ENCODE measurements around the gene NOL12. TPM values are rescaled to one million over a fixed set of nuclear protein-coding genes. Genes with fewer than 3 reads are reported as not detected.

NOL12 gene
- total RNA-seq, 1 donor from 2014 or later, result 18.1 TPM

DNA sequence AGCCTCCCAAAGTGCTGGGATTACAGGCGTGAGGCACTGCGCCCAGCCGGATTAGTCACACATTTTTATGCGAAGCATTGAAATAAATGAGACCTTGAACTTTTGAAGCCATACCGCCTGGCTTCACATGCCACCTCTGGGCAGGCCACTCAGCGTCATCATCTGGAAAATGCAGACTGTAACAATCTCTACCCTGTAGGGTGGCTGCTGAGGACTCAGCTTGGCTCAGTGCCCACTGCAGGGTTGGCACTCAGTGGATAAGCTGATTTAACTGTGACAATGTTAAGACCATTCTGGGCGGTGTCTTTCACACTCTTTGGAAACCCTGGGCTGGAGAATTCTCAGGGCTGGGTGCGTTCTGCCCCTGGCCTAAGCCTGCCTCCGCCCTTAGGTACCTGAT, 38.2 kb upstream of the NOL12 start:
- Histone ChIP-seq H4K20me1 (ENCODE audit: insufficient read depth, low read length) (peaks cover 6% of the 10 kb centered on the region), H3K79me2 (ENCODE audit: insufficient read depth, low read length) (no peaks in the 10 kb centered on the region), H3K27ac (ENCODE audit: low read depth, low read length) (no peak overlapping the region), H3K4me3 (ENCODE audit: insufficient read depth, low read depth, low read length) (no peak overlapping the region), H3K9ac (ENCODE audit: low read length) (no peak overlapping the region), H3K9me3 (ENCODE audit: insufficient read depth, low read depth, low read length) (no peaks in the 10 kb centered on the region), H3K4me2 (ENCODE audit: low read length) (no peak overlapping the region), H3K4me1 (ENCODE audit: insufficient read depth, low read length) (no peaks in the 10 kb centered on the region), H3K27me3 (ENCODE audit: insufficient read depth, low read length) (no peaks in the 10 kb centered on the region), H3K36me3 (ENCODE audit: insufficient read depth, low read length) (peaks cover 6% of the 10 kb centered on the region), H2AFZ (ENCODE audit: low read depth, low read length) (no peak overlapping the region)
- TF ChIP-seq, protein P1, sequence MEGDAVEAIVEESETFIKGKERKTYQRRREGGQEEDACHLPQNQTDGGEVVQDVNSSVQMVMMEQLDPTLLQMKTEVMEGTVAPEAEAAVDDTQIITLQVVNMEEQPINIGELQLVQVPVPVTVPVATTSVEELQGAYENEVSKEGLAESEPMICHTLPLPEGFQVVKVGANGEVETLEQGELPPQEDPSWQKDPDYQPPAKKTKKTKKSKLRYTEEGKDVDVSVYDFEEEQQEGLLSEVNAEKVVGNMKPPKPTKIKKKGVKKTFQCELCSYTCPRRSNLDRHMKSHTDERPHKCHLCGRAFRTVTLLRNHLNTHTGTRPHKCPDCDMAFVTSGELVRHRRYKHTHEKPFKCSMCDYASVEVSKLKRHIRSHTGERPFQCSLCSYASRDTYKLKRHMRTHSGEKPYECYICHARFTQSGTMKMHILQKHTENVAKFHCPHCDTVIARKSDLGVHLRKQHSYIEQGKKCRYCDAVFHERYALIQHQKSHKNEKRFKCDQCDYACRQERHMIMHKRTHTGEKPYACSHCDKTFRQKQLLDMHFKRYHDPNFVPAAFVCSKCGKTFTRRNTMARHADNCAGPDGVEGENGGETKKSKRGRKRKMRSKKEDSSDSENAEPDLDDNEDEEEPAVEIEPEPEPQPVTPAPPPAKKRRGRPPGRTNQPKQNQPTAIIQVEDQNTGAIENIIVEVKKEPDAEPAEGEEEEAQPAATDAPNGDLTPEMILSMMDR (IDR thresholded peaks at IDR 0.05; ENCODE audit: insufficient read depth, low read depth, low read length), result no peak
- TF ChIP-seq EZH2 (IDR thresholded peaks at IDR 0.05; ENCODE audit: insufficient read depth, low read length), result no peak
- no peak overlapping the region for H3K4me3 Mint-ChIP-seq (ENCODE audit: unreplicated experiment)
- H3K36me3 Mint-ChIP-seq (ENCODE audit: low read depth, unreplicated experiment), result peaks cover 17% of the 10 kb centered on the region
- FAIRE-seq (no peak), DNase-seq (ENCODE audit: low read depth) (peak; percentile 74)
- H3K27me3 Mint-ChIP-seq (ENCODE audit: low read depth, unreplicated experiment), result no peaks in the 10 kb centered on the region
- peaks cover 5% of the 10 kb centered on the region for H3K4me1 Mint-ChIP-seq (ENCODE audit: low read depth, unreplicated experiment)
- H3K27ac Mint-ChIP-seq (ENCODE audit: unreplicated experiment), result no peak overlapping the region
- no peaks in the 10 kb centered on the region for H3K9me3 Mint-ChIP-seq (ENCODE audit: unreplicated experiment)

DNA sequence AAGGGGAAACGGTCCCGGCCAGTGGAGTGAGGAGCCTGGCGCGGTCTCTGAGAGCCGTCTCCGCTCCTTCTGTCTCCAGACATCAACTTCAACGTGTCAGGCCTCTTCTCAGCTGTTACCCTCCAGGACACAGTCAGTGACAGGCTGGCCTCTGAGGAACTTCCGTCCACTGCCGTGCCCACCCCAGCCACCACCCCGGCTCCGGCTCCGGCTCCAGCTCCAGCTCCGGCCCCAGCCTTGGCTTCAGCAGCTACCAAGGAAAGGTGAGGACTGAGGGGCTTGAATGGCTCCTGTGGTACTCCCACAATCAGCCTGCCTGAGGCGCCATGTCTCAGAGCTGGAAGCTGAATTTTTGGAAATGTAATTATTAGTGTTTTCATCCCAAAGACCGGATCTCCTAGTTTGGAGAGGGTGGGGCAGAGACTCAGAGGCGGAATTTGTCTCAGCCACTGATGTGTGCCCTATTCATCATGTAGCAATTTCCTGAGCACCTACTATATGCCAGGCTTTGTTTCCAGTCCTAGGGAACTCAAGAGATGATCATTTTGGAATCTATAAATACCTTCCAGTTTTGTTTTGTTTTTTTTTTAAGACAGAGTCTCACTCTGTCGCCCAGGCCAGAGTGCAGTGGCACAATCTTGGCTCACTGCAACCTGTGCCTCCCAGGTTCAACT, 35.5 kb upstream of the NOL12 start:
- Histone ChIP-seq H3K36me3 (ENCODE audit: insufficient read depth, low read length) (peaks cover 6% of the 10 kb centered on the region), H3K9ac (ENCODE audit: low read length) (no peak overlapping the region), H3K4me2 (ENCODE audit: low read length) (no peak overlapping the region), H2AFZ (ENCODE audit: low read depth, low read length) (no peak overlapping the region), H3K27me3 (ENCODE audit: insufficient read depth, low read length) (no peaks in the 10 kb centered on the region), H3K4me1 (ENCODE audit: insufficient read depth, low read length) (no peaks in the 10 kb centered on the region), H3K9me3 (ENCODE audit: insufficient read depth, low read depth, low read length) (no peaks in the 10 kb centered on the region), H3K4me3 (ENCODE audit: insufficient read depth, low read depth, low read length) (no peak overlapping the region), H3K79me2 (ENCODE audit: insufficient read depth, low read length) (no peaks in the 10 kb centered on the region), H4K20me1 (ENCODE audit: insufficient read depth, low read length) (no peaks in the 10 kb centered on the region), H3K27ac (ENCODE audit: low read depth, low read length) (no peak overlapping the region)
- Mint-ChIP-seq H3K4me1 (ENCODE audit: low read depth, unreplicated experiment) (no peaks in the 10 kb centered on the region), H3K36me3 (ENCODE audit: low read depth, unreplicated experiment) (peaks cover 14% of the 10 kb centered on the region), H3K27me3 (ENCODE audit: low read depth, unreplicated experiment) (no peaks in the 10 kb centered on the region), H3K27ac (ENCODE audit: unreplicated experiment) (no peak overlapping the region), H3K9me3 (ENCODE audit: unreplicated experiment) (no peaks in the 10 kb centered on the region), H3K4me3 (ENCODE audit: unreplicated experiment) (no peak overlapping the region)
- TF ChIP-seq, protein P1 (IDR thresholded peaks at IDR 0.05; ENCODE audit: insufficient read depth, low read depth, low read length), result no peak
- TF ChIP-seq EZH2 (IDR thresholded peaks at IDR 0.05; ENCODE audit: insufficient read depth, low read length), result no peak
- no peak for FAIRE-seq
- DNase-seq (ENCODE audit: low read depth), result no peak

DNA sequence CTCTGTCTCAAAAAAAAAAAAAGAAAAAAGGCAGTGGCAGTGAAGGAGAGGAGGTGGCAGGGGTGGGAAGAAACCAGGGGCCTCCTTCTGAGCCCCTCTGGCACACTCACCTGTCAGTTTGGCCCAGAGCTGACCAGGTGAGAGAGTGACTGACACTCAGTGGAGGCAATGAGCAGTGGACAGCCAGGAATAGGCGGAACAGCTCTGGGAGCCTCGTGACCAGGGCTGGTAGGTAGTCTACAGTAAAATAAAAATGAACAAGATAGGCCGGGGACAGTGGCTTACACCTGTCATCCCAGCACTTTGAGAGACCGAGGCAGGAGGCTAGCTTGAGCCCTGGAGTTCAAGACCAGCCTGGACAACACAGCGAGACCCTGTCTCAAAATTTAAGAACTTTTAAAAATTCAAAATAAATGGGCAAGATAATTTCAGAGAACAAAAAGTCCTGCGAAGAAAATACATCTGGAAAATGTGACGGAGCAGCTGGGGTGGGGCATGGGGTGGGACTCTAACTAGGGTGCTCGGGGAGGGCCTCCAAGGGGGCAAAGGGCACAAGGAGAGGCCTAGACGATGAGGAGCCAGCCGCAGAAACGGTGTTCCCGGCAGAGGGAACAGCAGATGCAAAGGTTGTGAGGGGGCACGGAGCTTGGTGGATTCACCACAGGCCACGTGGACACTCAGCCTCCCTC, 31.4 kb upstream of the NOL12 start:
- no peaks in the 10 kb centered on the region for H3K9me3 ChIP-seq (ENCODE audit: insufficient read depth, low read depth, low read length)
- DNase-seq (ENCODE audit: low read depth) (no peak), FAIRE-seq (no peak)
- Mint-ChIP-seq H3K27me3 (ENCODE audit: low read depth, unreplicated experiment) (no peaks in the 10 kb centered on the region), H3K4me1 (ENCODE audit: low read depth, unreplicated experiment) (peaks cover 2% of the 10 kb centered on the region), H3K36me3 (ENCODE audit: low read depth, unreplicated experiment) (peaks cover 14% of the 10 kb centered on the region), H3K4me3 (ENCODE audit: unreplicated experiment) (no peak overlapping the region), H3K9me3 (ENCODE audit: unreplicated experiment) (no peaks in the 10 kb centered on the region), H3K27ac (ENCODE audit: unreplicated experiment) (no peak overlapping the region)
- H3K9ac ChIP-seq (ENCODE audit: low read length), result no peak overlapping the region
- H3K27me3 ChIP-seq (ENCODE audit: insufficient read depth, low read length), result no peaks in the 10 kb centered on the region
- no peak overlapping the region for H3K4me3 ChIP-seq (ENCODE audit: insufficient read depth, low read depth, low read length)
- no peak overlapping the region for H3K4me2 ChIP-seq (ENCODE audit: low read length)
- H2AFZ ChIP-seq (ENCODE audit: low read depth, low read length), result no peak overlapping the region
- H3K79me2 ChIP-seq (ENCODE audit: insufficient read depth, low read length), result peaks cover 7% of the 10 kb centered on the region
- H3K36me3 ChIP-seq (ENCODE audit: insufficient read depth, low read length), result peaks cover 6% of the 10 kb centered on the region
- H3K4me1 ChIP-seq (ENCODE audit: insufficient read depth, low read length), result peaks cover 11% of the 10 kb centered on the region
- no peak for TF ChIP-seq EZH2 (IDR thresholded peaks at IDR 0.05; ENCODE audit: insufficient read depth, low read length)
- TF ChIP-seq, protein P1 (IDR thresholded peaks at IDR 0.05; ENCODE audit: insufficient read depth, low read depth, low read length), result no peak
- no peak overlapping the region for H3K27ac ChIP-seq (ENCODE audit: low read depth, low read length)
- H4K20me1 ChIP-seq (ENCODE audit: insufficient read depth, low read length), result peaks cover 7% of the 10 kb centered on the region

Data from astrocyte (in vitro differentiated cells and primary cell).